GM10847 (cell line): Measurements from ENCODE around the gene EPHB4.

Experiments used
- POLR2A ChIP-seq: IDR thresholded peaks from 2 replicates; pipeline ENCODE4 v1.6.1; 2011; ENCODE audit not compliant: insufficient read length; ENCODE audit errors: extremely low read depth

EPHB4 gene

DNA sequence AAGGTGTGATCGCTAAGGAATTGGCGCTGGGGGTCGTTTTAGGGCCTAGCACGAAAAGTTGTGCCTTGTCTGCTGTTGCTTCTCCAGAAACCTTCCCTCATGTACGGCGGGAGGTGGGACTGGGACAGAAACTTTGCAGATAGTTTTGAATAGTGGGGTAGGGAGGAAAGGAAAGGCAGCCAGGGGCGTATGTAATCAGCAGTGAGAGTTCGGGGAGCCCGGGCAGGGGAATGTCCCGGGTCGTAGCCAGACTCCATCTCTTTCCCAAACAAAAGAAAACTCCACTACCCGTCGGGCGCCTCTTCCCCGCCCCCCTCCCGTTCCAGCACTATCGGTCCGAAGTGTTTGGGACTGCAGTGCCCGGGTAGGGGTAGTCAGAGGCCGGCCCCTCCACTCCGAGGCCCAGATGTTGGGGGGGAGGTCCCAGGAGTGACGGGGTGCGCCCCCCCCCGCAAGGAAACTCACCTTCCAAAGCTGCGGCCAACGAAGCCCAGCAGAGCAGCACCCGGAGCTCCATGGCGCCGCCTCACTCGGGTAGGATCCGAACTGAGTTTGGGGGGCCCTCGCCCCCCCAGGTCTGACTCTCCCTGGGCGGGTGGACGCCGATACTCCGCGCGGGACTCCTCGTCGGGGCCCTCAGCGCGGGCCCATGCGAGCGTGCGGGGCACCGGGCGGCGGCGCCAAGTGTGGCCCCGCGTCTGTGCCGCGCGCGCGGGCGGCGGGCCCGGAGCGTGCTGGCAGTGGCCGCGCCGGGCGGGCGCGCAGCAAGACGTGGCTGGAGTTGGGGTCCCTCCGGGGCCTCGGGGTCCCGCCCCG lies 601 bp downstream of the EPHB4 start:
- no peak for TF ChIP-seq POLR2A

DNA sequence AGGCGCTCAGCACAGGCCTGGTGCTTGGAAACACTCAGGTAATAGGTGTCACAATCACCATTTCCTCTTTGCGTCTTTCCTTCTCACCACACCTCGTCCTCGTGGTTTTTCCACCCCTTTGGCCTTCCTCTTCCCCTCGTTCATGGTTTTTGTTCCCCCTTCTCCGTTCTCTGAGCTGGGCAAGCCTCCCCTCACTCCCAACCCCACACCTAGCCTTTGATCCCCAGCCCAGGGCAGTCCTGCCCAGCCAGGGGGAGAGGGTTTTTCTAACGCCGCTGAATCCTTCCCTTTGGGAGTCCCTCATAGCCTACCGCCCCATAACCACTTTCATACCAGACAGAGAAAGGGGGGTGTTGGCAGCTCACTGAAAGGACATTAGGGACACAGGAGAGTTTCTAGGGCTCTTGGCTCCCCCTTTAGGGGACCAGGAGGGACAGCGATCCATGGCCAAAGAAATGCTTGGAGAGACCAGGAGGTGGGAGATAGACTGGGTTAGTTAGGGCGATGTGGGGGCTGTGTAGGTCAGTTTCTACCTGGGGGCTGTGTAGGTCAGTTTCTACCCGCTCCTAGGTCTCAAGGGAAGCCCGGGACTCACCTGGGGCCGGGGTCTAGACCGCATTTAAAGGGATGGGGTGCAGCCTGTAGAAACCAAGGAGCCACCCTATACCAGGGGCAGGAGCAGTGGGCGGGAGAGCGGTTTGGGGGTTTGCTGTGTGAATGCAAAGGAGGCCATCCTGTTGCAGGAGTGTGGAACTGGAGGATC lies 1.4 kb downstream of the EPHB4 start:
- TF ChIP-seq POLR2A = no peak

DNA sequence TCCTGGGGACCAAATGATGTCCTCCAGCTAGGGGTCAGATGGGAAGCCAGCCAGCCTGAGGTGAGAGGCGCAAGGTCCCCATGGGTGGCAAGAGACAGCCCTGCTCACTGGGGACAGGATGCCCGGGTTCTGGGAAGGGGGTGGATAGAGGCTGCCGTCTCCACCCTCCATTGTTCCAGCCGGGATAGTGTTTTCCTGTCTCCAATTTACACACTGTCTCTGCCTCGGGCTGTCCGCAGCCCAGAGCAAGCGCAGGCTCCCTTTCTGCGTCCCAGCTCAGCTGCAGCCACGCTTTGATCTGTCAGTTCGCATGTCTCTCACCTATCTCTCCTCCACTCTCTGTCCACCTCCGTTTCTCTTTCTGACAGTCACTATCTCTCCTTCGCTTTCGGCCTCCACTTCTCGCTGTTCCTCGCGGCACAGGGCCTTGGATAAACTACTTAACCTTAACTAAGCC lies 2.1 kb downstream of the EPHB4 start:
- no peak for TF ChIP-seq POLR2A

DNA sequence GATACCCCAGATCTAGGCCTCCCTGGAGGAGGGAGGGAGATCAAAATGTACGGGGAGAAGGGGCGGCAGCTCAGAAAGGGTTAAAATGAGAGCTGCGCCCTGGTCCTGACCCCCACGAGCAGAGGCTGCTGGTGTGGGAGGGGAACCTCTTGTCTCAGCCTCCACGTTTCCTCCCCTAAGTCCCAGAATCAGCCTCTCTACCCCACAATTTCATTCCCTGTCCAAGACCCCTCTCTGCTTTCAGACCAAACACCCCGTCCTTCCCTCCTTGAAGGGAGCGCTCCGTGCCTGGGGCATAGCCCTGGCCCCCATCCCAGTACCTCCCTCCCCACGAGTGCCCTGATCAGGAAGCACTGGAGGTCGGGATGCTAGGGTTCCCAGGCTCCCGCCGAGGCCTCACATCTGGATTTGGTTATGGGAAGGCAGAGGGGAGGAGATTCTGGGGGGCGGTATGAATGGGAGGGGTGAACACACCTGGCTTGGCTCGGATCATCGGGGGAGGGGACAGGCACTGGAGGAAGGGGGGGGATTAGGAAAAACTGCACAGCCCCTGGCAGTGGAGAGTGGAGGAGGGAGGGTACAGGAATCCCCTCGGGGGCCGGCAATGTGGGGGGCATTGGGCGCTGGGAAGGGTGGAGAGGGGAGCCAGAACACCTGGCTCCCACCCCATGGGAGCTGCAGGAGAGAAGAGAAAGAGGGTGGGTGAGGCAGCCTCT lies 2.7 kb downstream of the EPHB4 start:
- TF ChIP-seq POLR2A = no peak

DNA sequence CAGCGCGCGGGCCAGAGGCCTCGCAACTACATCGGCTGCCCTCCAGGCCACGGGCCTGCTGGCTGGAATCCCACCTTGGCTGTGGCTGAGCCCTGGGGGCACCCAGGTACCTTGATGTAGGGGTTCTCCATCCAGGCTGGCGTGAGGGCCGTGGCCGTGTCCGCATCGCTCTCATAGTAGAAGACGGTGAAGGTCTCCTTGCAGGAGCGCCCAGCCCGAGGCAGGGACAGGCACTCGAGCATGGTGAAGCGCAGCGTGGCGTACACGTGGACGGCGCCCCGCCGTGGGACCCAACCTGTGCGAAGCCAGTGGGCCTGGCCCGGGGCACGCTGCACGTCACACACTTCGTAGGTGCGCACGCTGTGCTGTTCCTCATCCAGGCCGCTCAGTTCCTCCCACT lies 3.8 kb downstream of the EPHB4 start:
- no peak for TF ChIP-seq POLR2A

DNA sequence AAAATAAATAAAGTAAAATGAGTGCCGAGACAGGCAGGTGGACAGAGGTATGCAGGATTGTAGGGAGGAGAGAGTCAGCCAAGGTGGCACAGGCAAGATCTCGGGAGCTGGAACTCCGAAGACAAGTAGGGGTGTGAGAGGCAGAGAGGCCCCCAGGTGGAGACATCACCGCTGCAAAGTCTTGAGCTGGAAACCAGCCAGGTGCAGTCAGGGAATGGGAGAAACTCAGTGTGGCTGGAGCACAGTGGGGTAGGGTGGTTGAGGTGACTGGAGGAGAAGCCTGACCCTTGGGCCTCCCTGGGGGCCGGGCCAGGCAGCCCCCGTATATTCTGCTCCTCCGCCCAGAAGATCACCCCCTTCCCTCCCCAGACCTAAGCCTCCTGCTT lies 4.2 kb downstream of the EPHB4 start:
- TF ChIP-seq POLR2A = no peak

DNA sequence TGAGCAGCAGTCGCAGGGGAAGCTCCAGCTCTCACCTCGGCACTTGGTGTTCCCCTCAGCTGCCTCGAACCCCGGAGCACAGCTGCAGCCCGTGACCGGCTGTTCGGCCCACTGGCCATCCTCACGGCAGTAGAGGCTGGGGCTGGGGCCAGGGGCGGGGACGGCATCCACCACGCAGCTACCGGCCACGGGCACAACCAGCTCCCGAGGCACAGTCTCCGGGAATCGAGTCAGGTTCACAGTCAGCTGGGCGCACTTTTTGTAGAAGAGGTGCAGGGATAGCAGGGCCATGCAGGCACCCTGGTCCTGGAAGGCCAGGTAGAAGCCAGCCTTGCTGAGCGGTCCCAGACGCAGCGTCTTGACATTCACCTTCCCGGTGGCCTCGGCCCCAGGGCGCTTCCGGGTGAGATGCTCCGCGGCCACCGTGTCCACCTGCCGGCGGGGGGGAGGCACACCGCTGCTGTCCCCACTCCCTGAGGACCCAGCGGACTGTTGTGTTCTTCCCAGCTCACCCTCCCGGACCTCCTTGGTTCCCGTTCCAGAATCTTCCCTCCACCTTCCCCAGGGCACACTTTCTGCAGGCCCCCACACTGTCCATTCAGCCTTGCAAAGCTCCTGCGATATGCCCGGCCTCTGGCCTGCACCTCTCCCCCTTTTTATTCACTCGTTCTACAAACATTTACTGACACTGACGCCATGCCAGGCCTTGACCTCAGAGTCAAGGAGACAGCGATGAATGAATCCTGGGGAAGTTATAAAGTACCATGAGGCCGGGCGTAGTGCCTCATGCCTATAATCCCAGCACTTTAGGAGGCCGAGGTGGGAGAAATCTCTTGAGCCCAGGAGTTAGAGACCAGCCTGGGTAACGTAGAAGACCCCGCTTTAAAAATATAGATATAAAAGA lies 4.8 kb downstream of the EPHB4 start:
- no peak for TF ChIP-seq POLR2A

DNA sequence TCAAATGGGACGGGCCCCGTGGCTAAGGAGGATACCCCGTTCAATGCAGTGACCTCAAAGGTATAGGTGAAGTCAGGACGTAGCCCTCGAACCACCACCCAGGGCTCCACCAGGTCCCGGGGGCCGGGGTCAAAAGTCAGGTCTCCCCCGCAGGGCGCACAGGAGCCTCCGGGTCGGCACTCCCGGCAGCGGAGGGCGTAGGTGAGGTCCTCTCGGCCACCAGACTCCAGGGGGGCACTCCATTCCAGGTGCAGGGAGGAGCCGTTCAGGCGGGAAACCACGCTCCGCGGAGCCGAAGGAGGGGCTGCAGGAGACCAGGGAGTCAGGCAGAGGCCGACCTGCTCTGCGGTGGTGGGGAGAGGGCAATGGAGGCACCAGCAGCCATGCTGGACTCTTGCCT lies 7.7 kb downstream of the EPHB4 start:
- TF ChIP-seq POLR2A = no peak

DNA sequence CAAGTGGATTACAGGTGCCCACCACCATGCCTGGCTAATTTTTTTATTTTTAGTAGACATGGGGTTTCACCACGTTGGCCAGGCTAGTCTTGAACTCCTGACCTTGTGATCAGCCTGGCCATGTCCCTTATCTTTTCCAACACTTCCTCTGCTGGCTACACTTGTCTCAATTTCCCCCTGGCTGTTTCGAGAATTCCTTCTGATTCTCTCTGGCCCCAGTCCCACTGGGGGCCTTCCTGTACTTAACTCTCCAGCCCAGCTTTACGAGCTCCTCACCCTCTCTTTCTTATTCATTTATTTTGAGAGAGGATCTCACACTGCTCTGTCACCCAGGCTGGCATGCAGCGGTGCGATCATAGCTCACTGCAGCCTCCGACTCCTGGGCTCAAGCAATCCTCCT lies 8.5 kb downstream of the EPHB4 start:
- TF ChIP-seq POLR2A = no peak

DNA sequence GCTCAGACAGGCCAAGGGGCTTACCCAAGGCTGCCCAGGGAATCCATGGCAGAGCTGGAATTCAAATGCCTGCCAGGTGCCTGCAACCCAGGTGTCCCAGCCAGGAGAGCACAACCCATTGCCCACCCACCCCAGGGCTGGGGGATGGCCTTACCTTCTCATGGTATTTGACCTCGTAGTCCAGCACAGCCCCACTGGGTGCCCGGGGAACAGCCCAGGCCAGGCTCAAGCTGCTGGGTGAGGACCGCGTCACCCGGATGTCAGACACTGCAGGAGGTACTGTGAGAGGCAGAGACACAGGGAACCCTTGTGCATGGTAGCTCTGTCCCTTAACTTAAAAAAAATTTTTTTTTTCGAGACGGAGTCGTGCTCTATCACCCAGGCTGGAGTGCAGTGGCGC lies 9.0 kb downstream of the EPHB4 start:
- TF ChIP-seq POLR2A = no peak

DNA sequence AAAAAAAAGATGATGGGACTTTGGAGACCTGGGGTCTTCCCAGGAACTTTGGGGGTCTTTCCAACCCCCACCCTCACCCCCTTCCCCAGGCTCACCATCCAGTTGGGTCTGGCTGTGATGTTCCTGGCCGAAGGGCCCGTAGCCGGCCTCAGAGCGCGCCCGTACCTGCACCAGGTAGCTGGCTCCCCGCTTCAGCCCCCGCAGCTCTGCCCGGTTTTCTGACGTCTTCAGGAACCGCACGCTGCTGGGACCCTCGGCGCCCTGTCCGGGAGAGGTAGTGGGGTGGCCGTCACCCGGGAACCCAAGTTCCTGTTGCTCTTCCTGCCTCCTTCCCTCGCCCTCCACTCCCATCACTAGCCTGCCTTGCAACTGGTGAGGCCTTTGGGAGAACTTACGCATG lies 10.2 kb downstream of the EPHB4 start:
- TF ChIP-seq POLR2A = no peak

DNA sequence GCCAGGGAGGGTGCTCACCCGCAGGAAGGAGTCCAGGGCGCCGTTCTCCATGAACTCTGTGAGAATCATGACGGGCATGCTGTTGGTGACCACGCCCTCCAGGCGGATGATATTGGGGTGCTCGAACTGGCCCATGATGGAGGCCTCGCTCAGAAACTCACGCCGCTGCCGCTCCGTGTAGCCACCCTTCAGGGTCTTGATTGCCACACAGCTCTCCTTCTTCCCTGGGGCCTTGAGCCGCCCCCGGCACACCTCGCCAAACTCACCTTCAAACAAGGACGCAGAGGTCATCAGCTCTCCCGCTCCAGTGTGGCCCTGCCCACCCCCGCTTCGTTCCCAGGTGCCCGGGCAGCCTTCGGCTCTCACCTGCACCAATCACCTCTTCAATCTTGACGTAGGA lies 14.6 kb downstream of the EPHB4 start:
- TF ChIP-seq POLR2A = no peak

DNA sequence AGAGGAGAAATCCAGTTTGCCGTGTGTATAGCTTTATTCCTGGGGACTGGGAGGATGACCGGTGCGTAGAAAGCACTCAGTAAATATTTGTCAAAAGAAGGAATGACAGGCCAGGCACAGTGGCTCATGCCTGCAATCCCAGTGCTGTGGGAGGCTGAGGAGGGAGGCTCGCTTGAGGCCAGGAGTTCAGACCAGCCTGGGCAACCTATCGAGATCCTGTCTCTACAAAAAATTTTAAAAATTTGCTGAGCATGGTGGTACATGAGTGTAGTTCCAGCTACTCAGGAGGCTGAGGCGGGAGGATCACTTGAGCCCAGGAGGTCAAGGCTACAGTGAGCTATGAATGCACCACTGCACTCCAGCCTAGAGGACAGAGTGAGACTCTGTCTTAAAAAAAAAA lies 15.8 kb downstream of the EPHB4 start:
- TF ChIP-seq POLR2A = no peak

DNA sequence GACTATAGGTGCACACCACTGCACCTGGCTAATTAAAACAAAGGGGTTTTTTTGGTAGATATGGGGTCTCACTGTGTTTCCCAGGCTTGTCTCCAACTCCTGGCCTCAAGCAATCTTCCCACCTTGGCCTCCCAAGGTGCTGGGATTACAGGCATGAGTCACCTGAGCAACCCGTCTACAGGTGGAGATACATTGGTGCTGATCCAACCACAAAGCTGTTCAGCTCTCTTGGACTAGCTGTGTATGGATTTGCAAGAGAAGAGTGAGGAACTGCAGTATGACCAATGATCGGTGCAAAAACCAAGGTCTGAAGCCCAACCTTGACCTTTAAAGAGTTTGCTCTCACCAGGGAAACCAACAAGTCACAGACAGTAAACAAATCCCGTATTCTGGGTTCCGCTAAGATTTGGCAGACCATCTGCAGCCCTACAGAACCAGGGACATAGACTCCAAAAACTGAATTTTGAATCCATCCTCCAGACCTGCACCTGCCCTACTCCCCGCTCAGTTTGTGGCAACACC lies 18.9 kb downstream of the EPHB4 start:
- TF ChIP-seq POLR2A = no peak

DNA sequence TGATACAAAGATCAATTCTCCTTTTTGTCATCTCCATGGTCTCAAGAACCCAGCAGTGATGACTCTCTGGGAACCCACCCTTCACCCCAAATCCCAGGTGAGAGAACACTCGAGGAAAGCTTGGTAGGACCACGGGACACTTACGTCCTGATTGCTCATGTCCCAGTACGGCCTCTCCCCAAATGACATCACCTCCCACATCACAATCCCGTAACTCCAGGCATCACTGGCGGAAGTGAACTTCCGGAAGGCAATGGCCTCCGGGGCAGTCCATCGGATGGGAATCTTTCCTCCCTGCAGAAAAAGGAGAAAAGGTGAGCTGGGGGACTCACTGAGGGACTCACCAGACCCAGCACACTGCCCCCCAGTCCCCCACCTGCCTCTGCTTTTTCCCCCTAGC lies 21.0 kb downstream of the EPHB4 start:
- no peak for TF ChIP-seq POLR2A
